Stimulated activated CD4-positive, alpha-beta T cell treated with anti-CD3 and anti-CD28 coated beads, Interleukin-2, amount 100 ng/mL, for 24 hours (primary cell): Measurements from ENCODE around the gene DCTN5.
"Not testable (repeated sequence)": the region's sequence is repeated elsewhere in the genome, so short reads cannot be mapped to it uniquely, and the experiment has no call there.

Experiments
- DNase-seq, 2 donors: peaks; one replicate each; pipeline ENCODE4 v3.0.0-alpha.2; 2020

Gene DCTN5

GRCh38 chr16:23694644-23695373 lies 53.5 kb downstream of the DCTN5 start:
- no peak for DNase-seq

- no peak for DNase-seq
These were observed 54.5 kb downstream of the DCTN5 start for GRCh38 chr16:23695756-23696155.

- DNase-seq, result no peak
These were observed 57.8 kb downstream of the DCTN5 start for GRCh38 chr16:23699100-23699499.

GRCh38 chr16:23700093-23700492 lies 58.8 kb downstream of the DCTN5 start:
- no peak for DNase-seq

GRCh38 chr16:23700509-23700908 lies 59.2 kb downstream of the DCTN5 start:
- no peak for DNase-seq

GRCh38 chr16:23701045-23701444 lies 59.8 kb downstream of the DCTN5 start:
- DNase-seq, result no peak

- no peak for DNase-seq
These were observed 61.7 kb downstream of the DCTN5 start for GRCh38 chr16:23702951-23703350.

- DNase-seq, result no peak
These were observed 63.7 kb downstream of the DCTN5 start for GRCh38 chr16:23704772-23705516.

GRCh38 chr16:23705517-23705902 lies 64.2 kb downstream of the DCTN5 start:
- DNase-seq, result no peak

GRCh38 chr16:23706439-23706838 lies 65.2 kb downstream of the DCTN5 start:
- DNase-seq, result no peak

- no peak for DNase-seq
These were observed 68.3 kb downstream of the DCTN5 start for GRCh38 chr16:23709536-23709935.

- DNase-seq, result no peak
These were observed 68.7 kb downstream of the DCTN5 start for GRCh38 chr16:23710008-23710407.

- no peak for DNase-seq
These were observed 69.2 kb downstream of the DCTN5 start for GRCh38 chr16:23710504-23710903.

- DNase-seq, result no peak
These were observed 70.5 kb downstream of the DCTN5 start for GRCh38 chr16:23711785-23712184.

GRCh38 chr16:23712976-23713375 lies 71.7 kb downstream of the DCTN5 start, which contains the start of gene ERN2:
Gene ERN2 (minus strand): TSS chr16:23713222. CDS start chr16:23713187, 35 bp downstream.
- no peak for DNase-seq

- DNase-seq, result no peak
These were observed 75.2 kb downstream of the DCTN5 start for GRCh38 chr16:23716484-23716883.

- not testable (repeated sequence) for DNase-seq
These were observed 81.5 kb downstream of the DCTN5 start for GRCh38 chr16:23722613-23723240.

GRCh38 chr16:23724096-23724784 lies 83.0 kb downstream of the DCTN5 start:
- DNase-seq, result no peak

- no peak for DNase-seq
These were observed 83.5 kb downstream of the DCTN5 start for GRCh38 chr16:23724785-23725131.

- DNase-seq, result no peak
These were observed 85.4 kb downstream of the DCTN5 start for GRCh38 chr16:23726710-23727109.
